ENCODE measurements around the gene IZUMO3. TPM values are rescaled to one million over a fixed set of nuclear protein-coding genes. Genes with fewer than 3 reads are reported as not detected.

The IZUMO3 gene, protein sequence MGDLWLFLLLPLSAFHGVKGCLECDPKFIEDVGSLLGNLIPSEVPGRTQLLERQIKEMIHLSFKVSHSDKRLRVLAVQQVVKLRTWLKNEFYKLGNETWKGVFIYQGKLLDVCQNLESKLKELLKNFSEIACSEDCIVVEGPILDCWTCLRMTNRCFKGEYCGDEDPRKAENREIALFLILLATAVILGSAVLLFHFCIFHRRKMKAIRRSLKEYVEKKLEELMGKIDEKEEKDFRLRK
- not detected for polyA plus RNA-seq (2013, experiment 1 of 2)
- polyA plus RNA-seq (2013, experiment 2 of 2), result 0.06 TPM

DNA sequence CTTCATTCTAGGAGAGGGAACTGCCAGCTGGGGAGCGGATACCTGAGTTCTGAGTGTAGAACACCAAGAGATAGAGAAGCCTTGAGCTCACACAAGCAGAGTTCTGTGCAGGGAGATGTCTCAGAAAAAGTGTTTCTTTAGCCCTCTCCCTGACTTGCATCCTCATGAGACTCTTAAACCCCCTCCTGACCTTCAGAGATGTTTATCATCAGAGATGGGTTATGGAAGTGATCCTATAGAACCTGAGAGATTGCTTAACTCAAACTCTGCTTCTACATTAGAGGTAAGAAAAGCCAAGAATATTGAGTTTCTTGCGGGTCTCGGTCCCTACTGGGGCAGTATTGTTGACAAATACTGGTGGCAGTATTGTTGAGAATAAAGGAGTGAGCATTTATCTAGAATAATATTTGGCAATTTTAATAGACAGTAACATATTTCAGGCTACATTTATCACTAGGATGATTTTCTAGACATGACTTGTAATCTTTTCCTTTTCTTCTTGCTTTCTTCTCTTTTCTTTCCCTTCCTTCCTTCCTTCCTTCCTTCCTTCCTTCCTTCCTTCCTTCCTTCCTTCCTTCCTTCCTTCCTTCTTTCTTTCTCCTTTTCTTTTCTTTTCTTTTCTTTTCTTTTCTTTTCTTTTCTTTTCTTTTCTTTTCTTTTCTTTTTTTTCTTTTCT lies at the start of gene IZUMO3:
TSS of gene IZUMO3 (minus strand) at position 51 of the 676 bp plus-strand sequence. CDS start 248 bp downstream, outside the sequence.
- no peak within 1 kb of the TSS for H3K4me2 ChIP-seq (ENCODE audit: low read length)
- no peaks in the 10 kb centered on the region for H3K36me3 ChIP-seq (ENCODE audit: control insufficient read depth, insufficient read depth, low read length)
- no peaks in the 10 kb centered on the region for H3K27me3 ChIP-seq (ENCODE audit: insufficient read depth, low read length, poor library complexity)
- H3K23ac ChIP-seq (ENCODE audit: low read length), result no peak within 1 kb of the TSS
- DNase-seq, result no peak
- no peaks in the 10 kb centered on the region for H3K79me2 ChIP-seq (ENCODE audit: control insufficient read depth, insufficient read depth, low read length)
- H4K5ac ChIP-seq (ENCODE audit: low read length), result no peak within 1 kb of the TSS
- no peaks in the 10 kb centered on the region for H3K79me1 ChIP-seq (ENCODE audit: low read length)
- no peak within 1 kb of the TSS for H3K56ac ChIP-seq (ENCODE audit: low read length)
- H2BK15ac ChIP-seq (replicated peaks; ENCODE audit: low read depth), result peak within 1 kb of the TSS; percentile 10
- H2AK5ac ChIP-seq (ENCODE audit: low read length), result no peak within 1 kb of the TSS
- H3K4me1 ChIP-seq (ENCODE audit: control insufficient read depth, low read depth, low read length), result peaks cover 2% of the 10 kb centered on the region
- H3K9ac ChIP-seq (ENCODE audit: low read length), result no peak within 1 kb of the TSS
- no peak within 1 kb of the TSS for H2BK5ac ChIP-seq (ENCODE audit: low read length)
- no peak within 1 kb of the TSS for H3K4me3 ChIP-seq (ENCODE audit: low read length)
- no peak within 1 kb of the TSS for H3K18ac ChIP-seq (ENCODE audit: low read length)
- no CpG with 5 or more reads among the region's 3 CpGs for WGBS (ENCODE audit: extremely low coverage, insufficient coverage, low lambda C conversion rate)
- H3K27ac ChIP-seq (ENCODE audit: low read depth, low read length), result no peak within 1 kb of the TSS
- no peak within 1 kb of the TSS for H2BK120ac ChIP-seq (ENCODE audit: low read depth, low read length)
- H4K8ac ChIP-seq (ENCODE audit: low read depth, low read length), result no peak within 1 kb of the TSS
- H3K4ac ChIP-seq (ENCODE audit: low read depth, low read length), result no peak within 1 kb of the TSS

DNA sequence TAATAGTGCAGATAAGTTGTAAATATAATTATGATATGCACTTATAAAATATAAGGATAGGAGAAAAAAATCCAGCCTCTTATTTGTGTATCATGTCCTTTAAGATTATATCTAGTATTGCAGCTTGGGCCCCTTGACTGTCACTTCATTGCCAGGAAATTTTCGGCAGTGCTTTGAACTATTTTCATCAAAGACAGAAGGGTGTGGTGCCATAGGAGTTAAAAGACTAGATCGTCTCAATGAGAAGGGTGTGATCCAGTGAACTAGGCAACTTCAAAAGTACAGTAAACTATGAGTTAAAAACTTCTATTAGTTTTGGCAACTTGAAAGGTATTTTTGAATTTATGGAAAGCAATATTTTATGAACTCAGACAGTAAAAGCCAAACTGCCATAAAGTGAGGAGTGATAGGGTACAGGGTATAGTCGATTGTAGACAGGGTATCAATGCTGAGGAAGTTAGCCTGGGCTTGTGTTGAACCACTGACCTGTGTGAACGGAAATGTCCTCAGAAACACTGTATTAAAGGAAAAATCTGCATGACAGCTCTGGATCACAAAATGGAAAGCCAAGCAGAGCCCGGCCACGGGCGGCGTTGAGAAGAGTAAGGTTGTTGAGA lies 48.6 kb upstream of the IZUMO3 start:
- Histone ChIP-seq H3K27me3 (ENCODE audit: insufficient read depth, low read length, poor library complexity) (no peaks in the 10 kb centered on the region), H3K79me1 (ENCODE audit: low read length) (no peaks in the 10 kb centered on the region), H3K4me3 (ENCODE audit: low read length) (no peak overlapping the region), H3K23ac (ENCODE audit: low read length) (no peak overlapping the region), H4K8ac (ENCODE audit: low read depth, low read length) (no peak overlapping the region), H2AK5ac (ENCODE audit: low read length) (no peak overlapping the region), H3K4me1 (ENCODE audit: control insufficient read depth, low read depth, low read length) (peaks cover 3% of the 10 kb centered on the region), H3K9ac (ENCODE audit: low read length) (no peak overlapping the region), H4K5ac (ENCODE audit: low read length) (no peak overlapping the region), H3K4ac (ENCODE audit: low read depth, low read length) (no peak overlapping the region), H2BK5ac (ENCODE audit: low read length) (no peak overlapping the region), H3K4me2 (ENCODE audit: low read length) (no peak overlapping the region), H2BK15ac (replicated peaks; ENCODE audit: low read depth) (no peak overlapping the region), H3K79me2 (ENCODE audit: control insufficient read depth, insufficient read depth, low read length) (no peaks in the 10 kb centered on the region), H3K56ac (ENCODE audit: low read length) (no peak overlapping the region), H2BK120ac (ENCODE audit: low read depth, low read length) (peak overlapping the region; percentile 61), H3K18ac (ENCODE audit: low read length) (no peak overlapping the region), H3K27ac (ENCODE audit: low read depth, low read length) (no peak overlapping the region), H3K36me3 (ENCODE audit: control insufficient read depth, insufficient read depth, low read length) (no peaks in the 10 kb centered on the region)
- no peak for DNase-seq
- WGBS (ENCODE audit: extremely low coverage, insufficient coverage, low lambda C conversion rate), result no CpG with 5 or more reads among the region's 8 CpGs

DNA sequence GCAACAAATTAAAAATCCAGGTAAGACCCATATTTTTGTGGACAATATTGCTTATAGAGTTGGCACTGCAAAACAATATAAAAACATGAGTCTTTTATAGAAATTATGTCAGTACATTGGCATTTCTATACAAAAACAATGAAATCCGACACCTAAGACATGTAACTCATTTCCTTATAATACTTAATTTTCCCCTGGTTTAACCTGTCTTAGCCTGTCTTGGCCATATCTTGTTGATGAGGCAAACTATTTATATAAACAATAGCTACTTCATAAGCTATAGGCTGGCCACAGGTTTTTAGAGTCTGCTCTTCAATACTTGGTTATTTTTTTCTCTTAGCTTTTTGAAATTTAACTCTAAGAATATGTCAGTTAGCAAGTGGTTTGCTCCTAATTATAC lies 44.7 kb upstream of the IZUMO3 start:
- DNase-seq, result no peak
- Histone ChIP-seq H3K79me1 (ENCODE audit: low read length) (no peaks in the 10 kb centered on the region), H3K79me2 (ENCODE audit: control insufficient read depth, insufficient read depth, low read length) (no peaks in the 10 kb centered on the region), H3K23ac (ENCODE audit: low read length) (no peak overlapping the region), H3K4me3 (ENCODE audit: low read length) (no peak overlapping the region), H3K36me3 (ENCODE audit: control insufficient read depth, insufficient read depth, low read length) (no peaks in the 10 kb centered on the region), H2BK15ac (replicated peaks; ENCODE audit: low read depth) (no peak overlapping the region), H3K27me3 (ENCODE audit: insufficient read depth, low read length, poor library complexity) (no peaks in the 10 kb centered on the region), H3K56ac (ENCODE audit: low read length) (no peak overlapping the region), H3K27ac (ENCODE audit: low read depth, low read length) (no peak overlapping the region), H3K4me2 (ENCODE audit: low read length) (no peak overlapping the region), H4K8ac (ENCODE audit: low read depth, low read length) (no peak overlapping the region), H4K5ac (ENCODE audit: low read length) (no peak overlapping the region), H3K4me1 (ENCODE audit: control insufficient read depth, low read depth, low read length) (peaks cover 3% of the 10 kb centered on the region), H3K18ac (ENCODE audit: low read length) (no peak overlapping the region), H2BK5ac (ENCODE audit: low read length) (no peak overlapping the region), H3K4ac (ENCODE audit: low read depth, low read length) (no peak overlapping the region), H2AK5ac (ENCODE audit: low read length) (no peak overlapping the region), H3K9ac (ENCODE audit: low read length) (no peak overlapping the region), H2BK120ac (ENCODE audit: low read depth, low read length) (no peak overlapping the region)
- no CpG with 5 or more reads among the region's 1 CpG for WGBS (ENCODE audit: extremely low coverage, insufficient coverage, low lambda C conversion rate)

DNA sequence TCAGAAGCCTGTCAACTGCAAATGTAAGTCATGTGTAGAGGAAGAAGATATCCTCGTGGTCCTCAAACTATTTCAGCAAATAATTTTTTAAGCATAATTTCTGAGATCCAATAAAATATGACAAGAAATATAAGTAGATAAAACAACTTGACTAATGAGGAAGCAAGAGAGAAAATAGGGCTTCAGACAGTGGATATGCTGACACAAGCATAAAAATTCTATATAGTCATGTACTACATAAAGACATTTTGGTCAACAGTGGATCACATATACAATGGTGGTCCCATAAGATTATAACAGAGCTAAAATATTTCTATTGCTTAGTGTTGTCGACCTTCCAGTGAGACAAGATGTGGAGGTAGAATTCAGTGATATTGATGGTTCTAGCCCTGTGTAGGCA lies 42.2 kb upstream of the IZUMO3 start:
- Histone ChIP-seq H3K4me1 (ENCODE audit: control insufficient read depth, low read depth, low read length) (peaks cover 3% of the 10 kb centered on the region), H3K18ac (ENCODE audit: low read length) (no peak overlapping the region), H4K8ac (ENCODE audit: low read depth, low read length) (no peak overlapping the region), H2BK15ac (replicated peaks; ENCODE audit: low read depth) (no peak overlapping the region), H3K4me2 (ENCODE audit: low read length) (no peak overlapping the region), H2BK120ac (ENCODE audit: low read depth, low read length) (no peak overlapping the region), H3K56ac (ENCODE audit: low read length) (no peak overlapping the region), H3K36me3 (ENCODE audit: control insufficient read depth, insufficient read depth, low read length) (no peaks in the 10 kb centered on the region), H3K79me2 (ENCODE audit: control insufficient read depth, insufficient read depth, low read length) (no peaks in the 10 kb centered on the region), H2AK5ac (ENCODE audit: low read length) (no peak overlapping the region), H3K4me3 (ENCODE audit: low read length) (no peak overlapping the region), H3K9ac (ENCODE audit: low read length) (no peak overlapping the region), H3K27ac (ENCODE audit: low read depth, low read length) (no peak overlapping the region), H3K23ac (ENCODE audit: low read length) (no peak overlapping the region), H3K79me1 (ENCODE audit: low read length) (no peaks in the 10 kb centered on the region), H2BK5ac (ENCODE audit: low read length) (no peak overlapping the region), H3K27me3 (ENCODE audit: insufficient read depth, low read length, poor library complexity) (no peaks in the 10 kb centered on the region), H3K4ac (ENCODE audit: low read depth, low read length) (no peak overlapping the region), H4K5ac (ENCODE audit: low read length) (no peak overlapping the region)
- no CpG with 5 or more reads among the region's 2 CpGs for WGBS (ENCODE audit: extremely low coverage, insufficient coverage, low lambda C conversion rate)
- DNase-seq, result no peak

DNA sequence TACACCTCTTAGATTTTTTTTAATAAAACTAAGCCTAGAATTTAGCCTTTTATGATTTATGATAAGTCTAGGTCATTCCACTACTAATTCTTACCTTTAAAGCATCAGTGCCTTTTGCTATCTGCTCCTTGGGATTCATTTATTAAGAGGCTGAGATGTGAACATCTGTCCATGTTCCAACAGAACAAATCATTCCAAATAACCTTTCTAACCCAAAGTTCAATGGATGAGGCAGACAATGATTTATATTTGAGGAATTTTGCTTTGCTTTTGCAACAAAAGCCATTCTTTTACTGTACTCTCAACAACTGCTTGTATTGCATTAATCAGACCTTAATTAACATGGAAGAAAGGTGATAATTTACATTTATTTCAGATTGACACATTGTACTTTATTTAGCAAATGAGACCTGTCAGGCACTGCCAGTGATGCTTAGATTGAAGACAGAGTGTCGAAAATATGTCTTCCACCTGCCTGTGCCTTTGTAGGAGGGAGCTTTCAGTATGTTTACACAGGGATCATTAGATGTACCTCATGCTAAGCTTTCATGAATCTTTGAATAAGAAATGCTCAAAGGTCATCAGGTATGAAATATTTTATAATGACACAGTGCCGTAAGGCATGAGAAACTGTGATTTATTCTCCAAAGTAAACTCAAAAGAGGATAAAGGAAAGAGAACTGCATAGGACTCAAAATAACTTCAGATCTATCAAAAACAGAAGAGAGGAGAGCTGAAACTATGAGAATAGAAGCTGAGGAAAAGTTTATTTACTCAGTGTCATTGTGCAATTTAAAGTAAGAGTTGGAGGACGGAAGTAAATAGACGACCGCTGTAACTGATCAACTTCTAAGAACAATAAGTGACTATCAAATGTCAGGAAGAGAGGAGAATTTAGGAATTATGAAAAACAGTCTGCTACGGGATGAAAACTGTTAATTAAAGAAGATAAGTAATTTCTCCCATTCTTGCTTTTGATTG lies 36.7 kb upstream of the IZUMO3 start:
- no peak for DNase-seq
- no peak overlapping the region for H2BK5ac ChIP-seq (ENCODE audit: low read length)
- no peaks in the 10 kb centered on the region for H3K79me2 ChIP-seq (ENCODE audit: control insufficient read depth, insufficient read depth, low read length)
- WGBS (ENCODE audit: extremely low coverage, insufficient coverage, low lambda C conversion rate), result no CpG with 5 or more reads among the region's 6 CpGs
- H3K9ac ChIP-seq (ENCODE audit: low read length), result no peak overlapping the region
- no peaks in the 10 kb centered on the region for H3K36me3 ChIP-seq (ENCODE audit: control insufficient read depth, insufficient read depth, low read length)
- H2AK5ac ChIP-seq (ENCODE audit: low read length), result no peak overlapping the region
- H3K18ac ChIP-seq (ENCODE audit: low read length), result no peak overlapping the region
- H4K8ac ChIP-seq (ENCODE audit: low read depth, low read length), result no peak overlapping the region
- H3K27ac ChIP-seq (ENCODE audit: low read depth, low read length), result no peak overlapping the region
- no peaks in the 10 kb centered on the region for H3K4me1 ChIP-seq (ENCODE audit: control insufficient read depth, low read depth, low read length)
- no peak overlapping the region for H2BK120ac ChIP-seq (ENCODE audit: low read depth, low read length)
- H3K4me3 ChIP-seq (ENCODE audit: low read length), result no peak overlapping the region
- H3K56ac ChIP-seq (ENCODE audit: low read length), result no peak overlapping the region
- no peaks in the 10 kb centered on the region for H3K27me3 ChIP-seq (ENCODE audit: insufficient read depth, low read length, poor library complexity)
- no peak overlapping the region for H2BK15ac ChIP-seq (replicated peaks; ENCODE audit: low read depth)
- no peak overlapping the region for H3K23ac ChIP-seq (ENCODE audit: low read length)
- no peaks in the 10 kb centered on the region for H3K79me1 ChIP-seq (ENCODE audit: low read length)
- H3K4me2 ChIP-seq (ENCODE audit: low read length), result no peak overlapping the region
- no peak overlapping the region for H3K4ac ChIP-seq (ENCODE audit: low read depth, low read length)
- no peak overlapping the region for H4K5ac ChIP-seq (ENCODE audit: low read length)
